HG03060 (cell line): ENCODE results near the gene JAG2.

ENCODE experiments used
- ATAC-seq: cut with Tn5 transposase; IDR thresholded peaks from one replicate; pipeline ENCODE4 v1.9.1; 2021; ENCODE audit warnings: low read depth, moderate number of reproducible peaks; ENCODE audit not compliant: unreplicated experiment

Gene JAG2

DNA sequence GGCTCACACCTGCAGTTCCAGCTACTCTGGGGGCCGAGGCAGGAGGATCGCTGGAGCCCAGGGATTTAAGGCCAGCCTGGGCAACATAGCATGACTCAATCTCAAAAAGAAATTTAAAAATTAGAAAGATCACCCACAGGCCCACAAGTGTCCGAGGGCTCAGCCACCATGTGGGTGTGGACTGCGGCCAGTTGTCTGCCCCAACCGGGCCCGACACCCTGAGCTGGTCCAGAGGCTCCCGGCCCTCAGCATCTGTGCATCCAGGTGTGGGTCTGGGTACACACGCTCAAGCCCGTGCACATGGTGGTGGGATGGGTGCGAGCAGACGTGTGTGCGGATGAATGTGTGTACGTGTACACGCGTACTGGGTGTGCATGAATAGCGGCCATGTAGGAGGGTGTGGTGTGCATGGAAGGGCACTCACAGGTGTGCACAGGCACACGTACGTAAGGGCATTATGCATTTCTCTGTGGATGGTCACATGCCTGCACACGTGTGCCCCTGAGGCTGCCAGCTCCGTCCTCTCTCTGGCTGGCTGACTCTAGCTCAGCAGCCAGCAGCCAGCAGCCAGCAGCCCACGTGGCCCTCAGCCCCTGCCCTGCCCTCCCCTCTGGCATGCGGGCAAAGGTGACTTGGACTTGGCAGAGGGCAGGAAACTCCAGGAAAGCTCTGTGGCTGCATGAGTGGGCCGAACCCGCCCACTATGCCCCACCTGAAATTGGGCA lies 35.8 kb upstream of the JAG2 start:
- ATAC-seq: no peak

DNA sequence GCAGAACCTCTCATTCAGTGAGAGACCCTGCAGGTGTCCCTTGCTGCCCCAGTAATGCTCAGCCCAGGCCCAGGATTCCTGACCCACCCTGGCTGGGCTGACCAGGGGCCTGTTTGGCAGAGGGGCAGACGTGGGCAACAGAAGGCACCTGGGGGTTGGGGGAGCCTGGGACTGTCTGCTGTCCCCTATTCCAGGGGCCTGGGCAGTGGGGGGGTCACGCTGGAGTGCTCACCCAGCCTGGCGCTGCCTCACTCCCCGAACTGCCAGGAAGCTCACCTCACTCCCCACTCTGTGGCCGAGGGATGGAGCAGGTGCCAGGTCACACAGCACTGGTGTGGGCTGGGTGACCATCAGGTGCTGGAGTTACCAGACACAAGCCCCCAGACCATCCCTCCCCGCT lies 35.1 kb upstream of the JAG2 start:
- no peak for ATAC-seq

DNA sequence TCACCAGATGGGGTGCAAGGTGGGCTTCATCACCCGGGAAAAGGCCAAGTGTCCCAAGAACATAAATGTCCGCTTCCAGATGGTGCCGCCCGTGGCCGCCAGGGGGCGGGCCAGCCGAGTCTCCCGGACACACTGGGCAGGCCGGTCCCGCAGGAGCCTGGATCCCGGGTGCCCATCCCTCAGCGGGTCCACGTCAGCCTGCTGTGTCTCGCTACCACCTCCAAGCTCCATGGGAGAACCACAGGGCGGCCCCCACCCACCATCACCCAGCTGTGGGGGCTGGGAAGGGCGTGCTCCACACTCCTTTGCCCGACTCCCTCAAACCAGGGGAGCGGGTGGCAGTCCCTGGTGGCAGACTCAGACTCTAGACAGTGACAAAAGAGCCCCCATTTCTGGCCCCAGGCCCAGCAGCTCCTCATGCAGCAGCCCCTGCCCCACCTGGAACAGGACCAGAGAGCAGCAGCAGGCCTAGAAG lies 34.5 kb upstream of the JAG2 start:
- no peak for ATAC-seq

DNA sequence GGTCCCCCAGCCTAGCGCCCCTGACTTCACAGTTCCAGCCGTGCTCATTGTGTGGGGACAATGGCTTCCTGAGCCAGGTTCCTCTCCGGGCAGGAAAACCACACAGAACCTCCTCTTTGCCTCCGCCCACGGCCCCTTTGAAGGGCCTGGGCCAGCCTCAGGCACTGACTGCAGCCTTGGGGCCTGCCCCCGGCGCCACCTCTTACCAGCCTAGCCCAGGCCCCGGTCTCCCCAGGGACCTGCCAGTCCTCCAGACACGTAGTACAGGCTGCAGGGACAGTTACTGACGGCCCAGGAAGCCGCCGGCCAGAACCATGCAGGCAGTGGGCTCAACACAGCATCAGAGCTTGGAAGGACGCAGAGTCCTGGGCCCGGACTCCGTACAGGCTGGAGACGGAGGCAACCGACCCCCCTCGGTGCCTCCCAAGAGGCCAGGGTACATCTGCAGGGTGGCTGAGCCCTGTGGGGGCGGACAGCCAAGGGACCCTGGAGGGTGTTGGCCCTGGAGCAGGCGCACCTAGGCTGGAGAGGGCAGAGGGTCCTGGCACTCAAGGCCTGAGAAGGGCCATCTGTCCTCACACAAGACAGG lies 33.4 kb upstream of the JAG2 start:
- ATAC-seq: no peak

DNA sequence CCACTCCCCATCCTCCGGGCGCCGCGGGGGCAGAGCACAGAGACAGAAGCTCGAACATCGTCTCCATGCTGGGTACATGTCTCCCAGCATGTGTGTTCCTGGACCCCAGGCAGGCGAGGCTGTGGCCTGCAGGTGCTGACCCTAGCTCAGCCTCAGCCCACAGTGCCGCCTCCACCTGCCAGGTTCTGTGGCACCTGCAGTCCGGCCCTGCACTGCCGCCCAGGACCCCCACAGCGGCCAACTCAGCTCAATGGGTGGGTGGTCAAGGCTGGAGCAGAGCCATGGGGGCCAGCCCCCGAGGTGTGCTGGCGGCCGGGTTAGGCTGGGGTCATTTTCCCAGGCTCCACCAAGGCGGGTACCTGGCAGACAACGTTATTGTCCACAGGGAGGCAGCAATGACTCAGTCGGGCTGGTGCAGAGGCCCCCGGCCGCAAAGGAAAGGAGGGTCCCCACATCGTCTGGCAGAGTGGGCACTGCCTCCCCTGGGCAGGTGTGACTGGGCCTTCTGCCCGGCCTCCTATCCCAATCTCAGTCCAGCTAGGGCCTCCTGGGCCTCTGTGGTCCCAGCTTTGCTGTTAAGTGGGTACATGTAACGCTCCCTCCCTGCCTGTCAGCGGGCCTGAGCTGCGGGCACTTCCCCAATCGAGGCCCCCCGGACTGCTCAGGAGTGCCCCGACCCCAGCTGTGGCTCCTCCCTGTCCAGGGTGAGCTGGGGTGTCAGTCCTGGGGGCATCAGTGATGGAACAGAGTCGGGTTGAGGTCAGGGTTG lies 32.8 kb upstream of the JAG2 start:
- no peak for ATAC-seq

DNA sequence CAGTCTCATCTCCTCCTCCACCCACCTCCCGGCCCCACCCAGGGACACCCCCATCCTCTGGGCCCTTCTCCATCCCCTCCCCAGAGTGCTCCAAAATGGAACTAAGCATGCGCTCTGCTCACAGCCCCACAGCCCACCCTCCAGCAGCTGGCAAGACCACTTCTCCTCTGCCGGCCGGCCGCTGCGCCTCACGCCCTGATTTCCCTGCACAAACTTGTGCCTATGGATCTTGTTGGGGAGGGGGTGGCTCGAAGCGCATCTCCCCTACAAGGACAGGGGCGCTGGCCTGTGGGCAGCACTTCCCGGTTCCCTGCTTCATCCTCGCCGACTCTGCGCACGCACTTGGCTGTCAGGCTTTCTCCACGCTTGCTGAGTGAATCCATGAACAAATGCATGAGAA lies 32.1 kb upstream of the JAG2 start:
- ATAC-seq: no peak

DNA sequence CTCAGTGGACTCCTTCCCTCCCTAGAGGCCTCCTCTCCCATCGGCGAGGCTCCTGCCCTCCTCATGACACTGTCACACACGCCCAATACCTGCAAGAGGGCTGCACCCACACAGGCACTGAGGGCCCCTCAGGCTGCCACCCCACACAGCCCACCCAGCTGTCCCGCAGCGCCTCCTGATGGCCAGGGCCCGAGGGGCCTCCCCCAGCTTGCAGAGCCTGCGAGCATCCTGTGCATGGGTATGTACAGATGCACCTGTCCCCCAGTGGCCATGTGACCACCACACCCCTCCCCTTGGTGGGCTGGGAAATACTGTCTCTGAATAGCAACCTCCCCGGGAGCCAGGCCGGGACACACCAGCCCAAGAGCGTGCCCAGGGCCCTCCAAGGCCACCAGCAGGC lies 31.5 kb upstream of the JAG2 start:
- ATAC-seq: no peak

GRCh38 chr14:105199093-105199492 lies 30.5 kb upstream of the JAG2 start:
- no peak for ATAC-seq

- no peak for ATAC-seq
Observed at GRCh38 chr14:105198588-105198987, 30.0 kb upstream of the JAG2 start.

DNA sequence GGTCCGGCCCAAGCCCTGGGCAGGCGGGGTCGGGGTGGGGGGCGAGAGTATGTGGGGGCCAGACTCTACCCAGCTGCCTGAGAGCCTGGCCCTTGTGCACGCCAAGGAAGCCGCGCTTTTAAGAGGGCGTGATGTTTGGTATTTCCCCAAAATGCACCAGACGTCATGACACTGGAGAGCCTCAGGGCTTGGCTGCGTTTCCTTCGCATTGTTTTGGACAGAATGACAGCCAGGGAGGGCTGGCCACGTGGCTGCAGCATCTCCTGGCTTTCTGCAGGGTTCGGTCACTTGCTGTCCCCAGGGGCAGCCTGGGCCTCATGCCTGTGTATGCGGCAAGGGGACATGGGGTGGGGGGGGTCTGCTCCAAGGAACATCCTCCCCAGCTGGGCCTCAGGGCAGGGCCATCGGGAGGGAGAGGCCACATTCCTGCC lies 28.6 kb upstream of the JAG2 start:
- no peak for ATAC-seq

- no peak for ATAC-seq
Observed at GRCh38 chr14:105196265-105196960, 27.8 kb upstream of the JAG2 start.

- no peak for ATAC-seq
Observed at GRCh38 chr14:105195522-105196264, 27.1 kb upstream of the JAG2 start.

- ATAC-seq: no peak
Observed at GRCh38 chr14:105195051-105195450, 26.5 kb upstream of the JAG2 start.

GRCh38 chr14:105193916-105194782 lies 25.6 kb upstream of the JAG2 start:
- ATAC-seq: no peak

GRCh38 chr14:105192866-105193731 lies 24.5 kb upstream of the JAG2 start:
- ATAC-seq: no peak

GRCh38 chr14:105187935-105188524 lies 19.5 kb upstream of the JAG2 start:
- ATAC-seq: no peak

DNA sequence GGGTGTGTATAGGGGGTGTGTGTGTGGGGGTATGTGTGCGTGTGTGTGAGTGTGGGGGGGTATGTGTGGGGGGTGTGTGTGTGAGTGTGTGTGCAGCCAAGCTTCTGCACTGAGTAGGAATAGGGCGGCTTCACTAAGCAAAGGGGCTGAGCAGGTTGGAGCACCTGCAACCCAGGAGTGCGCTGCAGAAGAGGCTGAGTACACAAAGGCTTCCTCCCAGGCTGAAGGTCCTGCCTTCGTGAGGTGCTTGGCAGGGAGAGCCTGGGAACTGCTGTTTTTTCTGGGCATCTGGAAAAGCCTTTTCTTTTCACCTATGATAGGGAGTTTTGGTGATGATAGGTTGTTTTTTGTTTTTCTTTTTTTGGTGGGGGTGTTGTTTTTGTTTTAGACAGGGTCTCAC lies 18.5 kb upstream of the JAG2 start:
- ATAC-seq: no peak

GRCh38 chr14:105185973-105186372 lies 17.4 kb upstream of the JAG2 start:
- ATAC-seq: no peak
